CD4-positive, alpha-beta T cell treated with Interferon alpha-2 for 1 hour (primary cell): ENCODE measurements around the gene NCK2.
A peak's percentile ranks its signal among the peaks of the same experiment; 100 is the strongest.

Experiments
- DNase-seq, 2 donors: peaks; one replicate each; pipeline ENCODE4 v3.0.0-alpha.2; 2020 to 2022

The NCK2 gene

DNA sequence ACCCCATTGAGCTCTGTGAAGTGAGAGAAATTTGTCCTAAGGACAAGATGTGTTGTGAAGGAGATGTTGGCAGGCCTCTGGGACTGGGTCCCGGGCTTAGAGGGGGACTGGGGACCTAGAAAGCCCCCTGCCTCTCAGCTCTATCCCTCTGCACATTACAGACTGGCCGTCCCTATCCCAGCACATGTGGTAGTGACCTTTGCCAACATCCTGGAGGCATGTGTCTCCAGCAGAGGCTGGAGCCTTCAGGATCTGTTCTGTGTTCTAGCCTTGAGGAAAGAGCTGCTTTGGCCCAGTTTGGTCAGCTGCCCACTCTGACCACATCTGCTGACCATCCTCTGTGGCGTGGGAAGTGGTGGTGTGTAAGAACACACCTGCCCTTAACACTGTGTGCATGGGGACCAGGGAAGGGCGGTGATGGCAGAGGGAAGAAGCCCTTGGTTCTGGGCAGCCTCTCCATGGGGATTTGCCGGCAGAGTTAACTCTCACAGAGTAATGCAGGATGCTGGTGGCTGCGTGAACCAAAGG, 33.4 kb downstream of the NCK2 start:
- DNase-seq, result no peak

DNA sequence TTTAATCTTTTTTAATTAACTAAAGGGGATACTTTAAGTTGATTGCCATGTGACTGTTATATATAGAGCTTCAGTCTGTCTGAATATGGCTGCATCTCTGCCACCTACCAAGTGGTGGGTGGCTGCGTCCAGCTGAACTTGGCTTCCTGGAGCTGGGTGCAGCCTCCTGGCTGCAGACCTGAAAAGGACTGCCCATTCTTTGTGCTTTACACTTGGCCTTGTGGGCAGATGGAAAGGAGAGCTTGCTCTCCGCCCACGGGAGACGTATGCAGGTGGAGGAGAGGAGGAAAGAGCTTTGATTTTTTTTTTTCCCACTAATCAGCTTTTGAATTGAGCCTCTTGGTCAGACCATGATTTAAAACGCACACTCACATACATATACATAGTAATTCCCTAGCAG, 34.7 kb downstream of the NCK2 start:
- DNase-seq, result no peak

DNA sequence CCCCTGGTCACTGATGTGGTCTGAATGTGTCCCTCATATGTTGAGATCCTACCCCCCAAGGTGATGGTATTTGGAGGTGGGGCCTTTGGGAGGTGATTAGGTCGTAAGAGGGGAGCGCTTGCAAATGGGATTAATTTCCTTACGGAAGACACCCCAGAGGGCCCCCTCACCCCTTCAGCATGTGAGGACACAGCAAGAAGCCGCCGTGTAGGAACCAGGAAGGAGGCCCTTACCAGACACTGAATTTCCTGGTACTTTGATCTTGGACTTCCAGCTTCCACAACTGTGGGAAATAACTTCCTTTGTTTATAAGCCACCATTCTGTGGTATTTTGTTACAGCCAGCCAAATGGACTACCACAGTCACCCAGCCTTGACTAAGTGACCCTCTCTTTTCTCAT, 35.9 kb downstream of the NCK2 start:
- no peak for DNase-seq

DNA sequence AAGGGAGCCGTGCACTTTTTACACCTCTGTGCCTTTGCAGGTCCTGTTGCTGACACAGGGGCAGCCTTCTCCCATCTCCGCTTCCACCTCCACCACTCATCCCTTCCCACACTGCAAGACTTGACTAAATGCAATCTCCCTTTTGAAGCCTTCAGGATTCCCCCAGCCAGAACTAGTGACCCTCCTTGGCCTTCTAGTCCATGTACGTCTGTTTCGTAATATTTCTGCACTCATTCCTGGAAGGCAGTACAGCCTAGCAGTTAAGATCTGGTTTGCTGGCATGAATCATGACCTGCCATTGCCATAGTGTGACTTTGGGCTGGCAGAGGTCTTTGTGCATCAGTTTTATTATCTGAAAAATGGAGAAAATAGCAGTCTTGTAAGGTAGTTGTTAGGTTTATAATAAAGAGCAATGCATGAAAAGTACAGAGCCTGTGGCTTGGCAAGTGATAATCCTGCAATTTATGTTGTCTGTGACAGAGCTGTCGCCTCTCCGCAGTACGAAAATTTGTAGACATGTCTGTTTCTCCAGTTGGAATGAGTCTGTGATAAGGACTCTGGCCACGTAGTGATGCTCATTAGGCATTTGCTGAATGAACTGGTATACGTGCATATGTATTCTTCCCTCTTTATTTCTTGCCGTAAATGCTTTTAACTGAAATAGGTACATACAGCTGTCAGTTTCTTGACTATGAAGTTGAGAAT, 36.7 kb downstream of the NCK2 start:
- no peak for DNase-seq

DNA sequence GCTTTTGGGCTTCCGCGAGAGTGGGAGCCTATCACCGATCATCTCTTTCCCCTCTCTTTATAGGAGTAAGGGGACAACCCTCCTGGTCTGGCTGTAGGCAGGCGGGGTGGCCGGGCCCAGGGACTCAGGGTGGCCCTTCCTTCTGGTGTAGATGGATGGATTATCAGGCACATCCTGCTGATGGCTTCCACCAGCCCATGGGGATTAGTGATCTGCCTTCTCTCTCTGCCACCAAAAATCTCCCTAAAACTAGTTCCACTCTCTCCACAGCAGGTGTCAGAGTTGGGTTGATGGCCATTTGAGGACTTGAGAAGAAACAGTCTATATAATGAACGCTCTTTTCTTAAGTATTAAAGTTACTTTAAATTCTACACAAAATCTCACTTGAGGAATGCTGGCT, 37.4 kb downstream of the NCK2 start:
- peak in 1 of 2 donors; percentile 53 for DNase-seq

DNA sequence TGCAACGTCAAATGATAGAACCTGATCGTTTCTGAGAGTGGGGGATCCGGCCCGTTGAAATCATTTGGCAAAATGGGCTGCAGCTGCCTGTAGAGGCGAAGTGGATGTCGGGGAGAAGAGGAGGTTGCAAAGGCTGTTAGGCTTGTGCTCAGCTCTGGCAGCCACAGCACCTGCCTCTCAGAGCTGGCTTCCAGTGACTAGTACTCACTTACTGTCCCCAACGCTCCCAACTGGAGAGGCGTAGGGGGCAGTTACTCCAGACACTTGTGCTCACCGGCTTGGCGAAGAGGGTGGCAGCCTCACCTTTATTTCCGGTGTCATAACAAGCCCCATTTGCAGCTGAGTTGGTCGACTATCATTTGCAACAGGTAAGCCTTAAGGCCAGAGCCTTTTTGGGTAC, 37.9 kb downstream of the NCK2 start:
- no peak for DNase-seq

DNA sequence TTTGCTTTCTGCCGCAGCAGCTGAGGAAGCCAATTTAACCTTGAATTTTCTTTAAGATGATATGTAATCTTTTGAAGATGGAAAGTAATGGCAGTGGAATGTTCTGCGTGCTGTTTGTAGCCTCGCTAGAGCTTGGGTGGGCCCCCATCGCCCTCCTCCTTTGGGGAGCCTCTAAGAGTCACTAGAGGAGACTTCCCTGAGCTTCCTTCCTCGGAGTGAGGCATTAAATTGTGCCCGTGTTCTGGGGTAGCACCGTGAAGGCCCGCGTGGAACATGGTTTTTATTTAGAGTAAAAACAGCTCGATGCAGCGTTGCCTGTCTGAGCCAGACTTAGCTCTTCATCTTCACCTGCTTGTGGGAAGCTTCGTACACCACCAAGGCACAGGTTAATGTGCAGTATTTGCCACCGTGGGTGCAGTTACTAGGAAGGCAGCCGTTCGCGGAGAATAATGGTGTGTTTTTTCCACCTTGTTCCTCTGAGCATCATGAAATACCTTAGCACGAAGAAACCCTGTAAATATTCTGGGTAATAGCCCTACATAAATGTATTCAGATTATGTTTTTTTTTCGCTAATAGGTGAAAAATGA, 38.5 kb downstream of the NCK2 start:
- DNase-seq, result no peak

DNA sequence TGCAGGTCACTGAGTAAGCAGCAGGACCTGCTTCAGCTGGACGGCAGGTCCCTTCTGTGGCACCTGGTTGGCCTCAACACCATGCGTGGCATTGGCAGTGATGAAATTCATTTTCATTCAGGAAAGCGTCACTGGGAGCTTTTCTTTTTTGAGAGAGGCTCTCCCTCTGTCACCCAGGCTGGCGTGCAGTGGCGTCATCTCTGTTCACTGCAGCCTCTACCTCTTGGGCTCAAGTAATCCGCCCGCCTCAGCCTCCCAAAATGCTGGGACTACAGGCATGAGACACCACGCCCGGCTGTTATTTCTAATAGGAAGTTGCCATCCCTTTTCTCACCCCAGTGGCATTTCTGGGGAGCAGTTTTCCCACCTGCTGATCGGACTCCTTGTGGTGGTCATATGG, 39.3 kb downstream of the NCK2 start:
- no peak for DNase-seq

DNA sequence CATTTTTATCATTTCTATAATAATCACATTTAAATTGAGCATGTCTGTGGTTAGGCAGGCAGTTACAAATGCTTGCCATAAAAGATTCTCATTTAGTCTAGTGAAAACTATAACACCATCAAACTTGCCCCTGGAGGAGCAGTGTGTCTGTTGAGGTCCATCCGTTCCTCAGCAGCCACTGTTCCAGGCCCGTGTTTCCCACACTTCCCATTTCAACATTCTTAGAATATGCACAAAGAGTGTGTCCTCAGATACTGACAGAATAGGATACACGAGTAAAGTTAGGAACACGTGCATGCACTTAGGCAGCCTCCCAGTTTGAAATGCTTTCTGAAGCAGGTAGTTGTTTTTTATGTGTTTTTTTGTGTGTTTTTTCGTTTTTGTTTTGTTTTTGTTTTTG, 39.9 kb downstream of the NCK2 start:
- DNase-seq, result no peak

DNA sequence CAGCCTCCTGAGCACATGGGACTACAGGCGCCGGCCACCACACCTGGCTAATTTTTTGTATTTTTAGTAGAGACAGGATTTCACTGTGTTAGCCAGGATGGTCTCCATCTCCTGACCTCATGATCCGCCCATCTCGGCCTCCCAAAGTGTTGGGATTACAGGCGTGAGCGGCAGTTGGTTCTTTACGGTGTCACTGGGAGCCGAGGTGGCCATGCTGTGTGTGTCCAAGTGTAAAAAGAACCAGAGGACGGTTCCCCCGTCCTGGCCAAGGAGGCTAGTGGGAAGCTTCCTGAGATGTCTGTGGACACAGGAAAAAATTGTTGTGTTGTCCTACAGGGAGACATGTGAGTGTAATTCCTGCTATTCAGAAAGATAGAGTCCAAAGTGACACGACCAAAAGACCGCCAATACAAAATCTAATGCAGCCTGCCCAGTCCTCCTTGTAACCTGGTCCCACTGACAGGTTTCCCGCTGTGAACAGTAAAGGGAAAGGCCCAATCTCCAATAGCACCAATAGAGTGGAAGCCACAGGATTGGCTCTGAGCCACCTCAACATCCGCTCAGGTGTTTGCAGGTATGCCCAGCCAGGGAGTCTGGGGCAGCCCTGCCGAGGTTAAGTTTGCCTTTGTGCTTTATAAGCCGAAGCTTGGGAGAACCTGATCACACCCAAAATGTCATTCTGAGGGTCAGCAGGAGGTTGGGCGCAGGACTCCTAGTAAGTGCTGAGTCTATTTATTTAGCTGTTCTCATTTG, 40.6 kb downstream of the NCK2 start:
- DNase-seq, result no peak

DNA sequence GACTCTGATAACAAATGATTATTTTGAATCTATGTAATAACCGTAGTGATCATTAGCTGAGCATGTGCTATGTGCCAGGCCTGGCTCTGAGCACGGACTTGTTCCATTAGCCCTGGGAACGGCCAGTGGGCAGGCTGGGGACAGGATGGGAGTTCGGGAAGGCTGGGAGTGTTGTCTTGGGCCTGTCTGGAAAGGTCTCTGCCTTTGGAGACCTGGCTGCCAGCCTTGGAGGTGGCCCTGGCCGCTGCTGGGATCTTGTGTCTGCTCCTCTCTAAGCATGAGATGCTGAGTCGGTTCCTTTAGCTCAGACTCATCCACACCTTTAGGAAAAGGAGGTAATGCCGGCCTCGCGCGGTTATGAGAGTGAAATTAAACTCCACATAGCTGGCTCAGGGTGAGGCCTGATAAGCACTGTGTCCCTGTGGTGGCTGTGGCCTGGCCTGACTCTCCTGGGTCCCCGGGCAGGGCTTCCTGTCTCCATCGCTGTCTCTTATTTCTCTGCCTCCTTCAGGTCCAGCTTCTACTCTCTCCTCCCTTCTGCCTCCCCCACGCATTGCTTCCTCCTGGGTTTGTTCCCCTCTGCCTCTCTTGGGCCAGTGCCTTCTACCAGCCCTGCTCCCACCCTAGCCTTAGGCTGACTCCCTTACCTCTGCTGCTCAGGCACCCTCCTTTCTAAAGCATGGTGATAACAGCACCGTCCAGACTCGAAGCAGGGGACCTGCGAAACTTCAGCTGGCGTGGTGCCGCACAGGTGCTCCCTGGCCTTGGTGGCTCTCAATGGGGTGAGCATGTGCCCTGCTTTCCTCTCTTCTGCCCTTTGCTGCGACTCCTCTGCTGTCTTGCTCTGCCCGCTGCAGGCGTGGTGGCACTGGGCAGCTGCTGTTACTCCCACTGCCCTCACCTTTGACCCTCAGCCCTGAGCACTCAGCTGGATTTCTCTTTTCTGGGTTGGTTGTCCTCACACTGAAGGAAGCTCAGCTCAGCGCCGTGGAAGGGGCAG, 41.8 kb downstream of the NCK2 start:
- no peak for DNase-seq

DNA sequence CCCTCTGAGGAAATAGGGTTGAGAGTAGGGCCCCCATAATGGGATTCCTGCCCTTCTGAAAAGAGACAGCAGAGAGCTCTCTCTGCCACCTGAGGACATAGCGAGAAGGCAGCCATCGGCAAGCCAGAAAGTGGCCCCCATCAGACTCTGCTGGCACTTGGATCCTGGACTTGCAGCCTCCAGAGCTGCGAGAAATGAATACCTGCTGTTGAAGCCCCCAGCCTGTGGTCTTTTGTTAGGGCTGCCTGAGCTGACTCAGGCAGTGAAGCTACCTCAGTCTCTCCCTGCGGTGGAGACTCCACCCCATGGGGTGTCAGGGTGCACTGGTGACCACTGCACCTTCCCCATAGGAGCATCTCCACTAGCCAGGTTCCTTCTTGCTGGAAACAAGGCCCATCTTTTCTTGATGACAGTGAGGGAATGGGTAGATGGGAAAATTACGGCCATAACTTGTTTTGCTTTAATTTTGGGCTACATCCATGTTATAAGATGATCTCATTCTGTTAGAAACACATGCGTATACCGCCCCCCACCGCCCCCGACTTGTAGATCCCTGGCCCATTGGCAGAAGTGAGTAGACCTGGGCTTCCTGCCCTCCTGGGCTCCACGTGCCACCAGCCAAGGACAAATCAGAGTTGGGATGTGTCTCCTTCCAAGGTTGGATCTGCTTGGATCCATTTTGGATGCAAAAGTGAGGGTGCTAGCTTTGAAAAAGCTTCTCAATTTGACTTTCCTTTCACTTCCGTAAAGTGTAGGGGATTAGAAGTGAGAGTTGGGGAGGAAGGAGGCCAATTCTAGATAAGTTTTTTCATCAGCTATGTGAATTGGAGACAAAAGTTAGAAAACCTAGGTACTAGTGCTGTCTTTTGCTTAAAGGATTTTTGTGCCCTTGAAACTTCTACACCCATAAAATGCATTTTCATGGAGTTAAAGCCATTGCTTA, 42.9 kb downstream of the NCK2 start:
- DNase-seq, result peak in 1 of 2 donors; percentile 57

DNA sequence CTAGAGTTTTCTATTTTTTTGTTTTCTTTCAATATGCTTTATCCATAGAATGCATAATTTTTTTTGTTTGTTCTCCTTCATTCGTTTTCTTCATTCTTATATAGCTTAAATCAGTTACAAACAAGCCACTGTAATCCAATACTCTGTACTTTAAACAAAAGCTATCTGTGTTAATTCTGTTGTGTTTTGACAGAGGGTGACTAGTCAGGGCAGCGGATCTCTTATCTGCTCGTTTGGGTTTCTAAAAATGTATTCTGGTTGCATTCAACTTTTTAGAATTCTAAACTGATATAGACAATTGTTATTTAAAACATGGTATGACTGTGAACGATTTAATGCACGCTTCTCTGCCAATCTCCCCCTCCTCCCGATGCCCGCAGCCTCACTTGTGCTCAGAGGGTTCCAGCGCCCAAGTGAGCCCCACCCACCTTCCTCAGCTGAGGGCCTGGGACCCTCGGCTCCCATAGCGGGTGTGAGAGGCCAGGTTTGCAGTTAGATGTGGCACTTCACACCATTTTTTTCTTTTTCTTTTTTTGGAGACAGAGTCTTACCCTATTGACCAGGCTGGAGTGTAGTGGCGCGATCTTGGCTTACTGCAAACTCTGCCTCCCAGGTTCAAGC, 44.1 kb downstream of the NCK2 start:
- no peak for DNase-seq

DNA sequence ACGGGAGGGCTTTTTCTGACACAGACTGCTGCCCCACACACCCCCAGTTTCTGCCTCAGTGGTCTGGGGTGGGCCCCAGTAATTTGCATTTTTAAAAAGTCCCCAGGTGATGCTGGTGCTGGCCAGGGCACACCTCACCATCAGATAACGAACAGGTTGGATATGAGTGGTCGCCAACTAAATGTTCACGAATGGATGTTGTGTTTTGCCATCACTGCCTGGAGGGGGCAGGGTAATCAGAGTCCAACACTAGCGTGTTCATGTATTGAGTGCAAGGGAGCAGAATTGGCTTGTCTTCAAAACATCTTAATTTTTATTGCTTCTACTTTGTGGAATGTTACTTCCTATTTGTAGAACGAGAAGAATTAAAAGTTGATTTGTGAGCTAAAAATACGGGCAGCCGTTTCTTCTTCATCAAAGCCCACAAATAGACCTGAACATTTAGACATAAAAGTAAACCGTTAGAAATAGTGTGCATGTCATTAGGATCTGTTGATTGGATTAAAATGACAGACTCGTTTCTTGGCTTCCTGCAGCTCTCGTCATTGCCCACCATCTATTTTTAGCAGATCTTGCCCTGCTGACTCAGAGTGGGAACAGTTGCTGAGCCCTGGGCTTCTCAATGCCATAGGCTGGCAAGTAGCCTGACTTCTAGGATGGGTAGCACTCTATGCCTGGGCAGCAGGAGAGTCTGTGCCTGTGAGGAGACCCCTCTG, 45.2 kb downstream of the NCK2 start:
- DNase-seq, result peak; percentile 50 to 76

DNA sequence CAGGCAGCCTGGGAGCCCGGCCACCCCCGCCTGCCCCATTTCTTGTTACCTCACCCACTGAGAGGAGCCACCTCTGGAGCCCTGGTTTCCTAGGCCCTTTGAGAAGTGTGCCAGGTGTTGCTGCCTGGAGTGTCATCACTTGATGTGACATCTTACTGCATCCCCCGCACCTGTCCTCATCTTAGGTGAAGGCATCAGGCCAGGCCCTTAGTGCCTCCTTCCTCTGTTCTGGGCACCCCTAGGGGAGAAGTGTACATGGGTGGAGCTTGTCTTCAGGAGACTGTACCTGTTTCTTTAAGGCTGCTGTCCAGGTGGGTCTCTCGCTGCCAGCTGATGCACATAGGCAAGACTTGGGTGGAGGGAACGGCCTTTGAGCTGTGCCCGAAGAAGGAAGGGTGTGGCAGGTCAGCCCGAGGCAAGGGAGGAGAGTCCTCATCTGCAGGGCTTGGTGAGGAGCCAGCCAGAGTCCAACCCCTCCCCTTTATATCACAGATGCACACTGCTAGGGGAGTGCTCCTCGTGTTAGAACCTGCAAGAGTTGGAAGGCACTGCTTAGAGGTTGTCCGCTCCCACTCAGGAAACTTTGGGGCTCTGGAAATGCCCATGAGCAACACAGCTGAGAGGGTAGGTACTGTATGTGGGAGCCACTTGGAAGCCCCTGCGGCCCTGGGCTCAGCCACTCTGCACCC, 45.9 kb downstream of the NCK2 start:
- no peak for DNase-seq

DNA sequence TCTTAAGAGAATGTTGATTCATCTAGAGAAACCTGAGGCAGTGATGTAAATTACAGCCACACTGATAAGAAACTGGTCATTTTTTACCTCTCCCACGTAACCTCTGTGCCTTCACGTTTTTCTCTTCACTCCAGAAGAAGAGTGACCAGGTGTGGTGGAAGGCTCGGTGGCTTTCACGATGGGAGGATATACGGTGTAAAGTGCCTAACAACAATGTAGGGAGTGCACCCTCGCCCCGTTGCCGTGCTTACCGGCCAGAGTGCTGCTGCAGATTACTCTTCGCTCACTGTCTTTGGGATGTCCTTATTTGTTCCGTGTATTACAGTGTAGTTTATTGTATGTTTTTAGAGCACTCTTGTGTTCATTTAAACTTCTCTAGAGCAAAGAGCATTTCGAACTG, 46.5 kb downstream of the NCK2 start:
- DNase-seq, result no peak

DNA sequence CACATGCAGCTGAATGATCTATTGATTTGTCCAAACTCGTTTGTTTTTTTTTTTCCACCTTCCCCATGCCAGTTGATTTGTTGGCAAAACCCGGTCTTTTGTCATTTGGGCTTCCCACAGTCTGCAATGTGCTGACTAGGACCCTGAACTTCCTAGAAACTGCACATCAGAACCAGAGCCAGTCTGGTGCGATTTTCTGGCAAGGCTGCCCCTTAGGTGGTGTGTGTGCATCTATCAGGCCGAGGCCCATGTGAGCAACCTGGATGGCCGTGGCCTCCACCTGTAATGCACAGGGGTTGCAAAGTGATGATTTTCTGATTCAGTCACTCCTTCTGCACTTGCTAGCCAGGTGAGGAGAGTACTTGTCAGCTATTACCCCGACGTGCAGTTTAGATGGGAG, 47.8 kb downstream of the NCK2 start:
- no peak for DNase-seq

DNA sequence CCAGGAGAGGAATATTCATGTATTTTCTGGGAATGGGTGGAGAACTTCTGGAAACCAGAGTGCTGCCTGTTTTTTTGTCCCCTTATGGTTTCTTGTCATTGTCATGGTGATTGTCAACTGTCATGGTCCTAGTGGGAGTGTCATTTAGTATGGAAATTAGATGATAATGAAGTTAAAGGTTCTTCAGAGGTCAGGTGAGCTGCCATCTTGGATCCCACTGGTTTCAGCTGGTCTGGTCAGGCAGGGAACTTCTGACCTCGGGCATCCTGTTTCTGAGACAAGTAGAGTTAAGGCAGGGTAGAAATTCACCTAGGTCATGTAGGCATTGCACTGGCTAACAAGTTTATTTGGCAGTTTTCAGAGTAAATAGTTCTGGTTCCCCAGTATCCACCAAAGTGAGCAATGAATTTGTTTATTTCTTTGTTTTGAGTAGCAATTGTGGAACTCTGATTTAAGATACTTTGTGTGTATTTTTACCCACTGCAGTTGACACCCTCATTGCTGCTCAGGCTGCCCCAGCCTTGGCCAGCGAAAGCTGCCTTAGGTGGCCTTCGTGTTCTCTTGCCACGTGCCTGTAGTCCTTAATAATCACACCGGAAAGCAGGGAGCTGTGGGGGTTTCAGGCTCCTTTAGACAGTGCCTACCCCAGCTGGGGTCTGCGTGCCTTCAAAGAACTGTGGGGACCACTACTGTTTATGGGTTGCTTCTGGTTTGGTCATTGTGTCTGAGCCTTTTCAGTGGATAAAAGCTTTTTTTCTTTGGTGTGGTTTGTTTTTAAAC, 48.7 kb downstream of the NCK2 start:
- no peak for DNase-seq
